WTC11 (cell line): ENCODE data around the gene HMGXB3.

Source experiments
- ATF3 ChIP-seq: sonication (generic); formaldehyde crosslinking; conservative IDR thresholded peaks from 2 replicates; pipeline ENCODE4 v1.8.1; 2022; ENCODE audit warnings: mild to moderate bottlenecking, missing genetic modification reagents
- FOXP1 ChIP-seq: sonication (generic); formaldehyde crosslinking; IDR thresholded peaks from 2 replicates; pipeline ENCODE4 v1.8.0; 2022; ENCODE audit warnings: missing genetic modification reagents, mild to moderate bottlenecking, moderate library complexity, borderline replicate concordance
- IRF1 ChIP-seq: sonication (generic); formaldehyde crosslinking; IDR thresholded peaks from 2 replicates; pipeline ENCODE4 v1.8.0; 2023; ENCODE audit warnings: missing genetic modification reagents
- JUN ChIP-seq: sonication (generic); formaldehyde crosslinking; IDR thresholded peaks from 2 replicates; pipeline ENCODE4 v1.8.0; 2023; ENCODE audit warnings: mild to moderate bottlenecking, missing genetic modification reagents
- KAT7 ChIP-seq: sonication (generic); formaldehyde crosslinking; IDR thresholded peaks from 2 replicates; pipeline ENCODE4 v1.8.1; 2023; ENCODE audit warnings: missing genetic modification reagents, mild to moderate bottlenecking, borderline replicate concordance
- TEAD1 ChIP-seq: sonication (generic); formaldehyde crosslinking; IDR thresholded peaks from 2 replicates; pipeline ENCODE4 v1.8.0; 2022; ENCODE audit warnings: mild to moderate bottlenecking, missing genetic modification reagents
- ZBTB43 ChIP-seq: sonication (generic); formaldehyde crosslinking; IDR thresholded peaks from 2 replicates; pipeline ENCODE4 v1.8.1; 2023; ENCODE audit warnings: mild to moderate bottlenecking, missing genetic modification reagents
- TF ChIP-seq, protein P1 (sequence below): fragments of 200-600 bp; IDR thresholded peaks from 2 replicates; pipeline ENCODE4 v1.8.0; 2022; ENCODE audit warnings: antibody characterized with exemption
- TF ChIP-seq, protein P2 (sequence below): sonication (generic); formaldehyde crosslinking; IDR thresholded peaks from 2 replicates; pipeline ENCODE4 v1.8.1; 2023; ENCODE audit warnings: mild to moderate bottlenecking, missing genetic modification reagents, moderate library complexity
- TF ChIP-seq, protein P3 (sequence below): sonication (generic); formaldehyde crosslinking; IDR thresholded peaks from 2 replicates; pipeline ENCODE4 v1.8.0; 2022; ENCODE audit warnings: mild to moderate bottlenecking, missing genetic modification reagents

DNA sequence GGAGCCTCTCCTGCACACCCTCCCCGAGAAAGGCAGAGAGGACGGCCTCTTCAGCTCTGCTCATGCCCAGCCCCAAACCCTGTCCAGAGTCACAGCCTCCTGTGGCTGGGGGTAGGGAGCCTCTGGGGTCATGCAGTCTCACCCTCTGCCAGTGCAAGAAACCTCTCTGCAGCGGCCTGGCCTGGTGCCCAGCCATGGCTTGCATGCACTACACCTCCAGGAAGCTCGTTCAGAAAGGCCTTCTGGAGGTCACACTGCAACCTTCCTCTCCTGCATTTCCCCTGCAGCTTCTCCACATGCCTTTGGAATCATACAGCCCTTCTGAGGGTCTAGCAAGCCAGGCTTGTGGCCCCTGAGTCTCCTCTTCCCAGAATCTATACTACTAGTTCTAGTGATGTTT is 67.9 kb downstream of the HMGXB3 start:
- TF ChIP-seq, protein P1, sequence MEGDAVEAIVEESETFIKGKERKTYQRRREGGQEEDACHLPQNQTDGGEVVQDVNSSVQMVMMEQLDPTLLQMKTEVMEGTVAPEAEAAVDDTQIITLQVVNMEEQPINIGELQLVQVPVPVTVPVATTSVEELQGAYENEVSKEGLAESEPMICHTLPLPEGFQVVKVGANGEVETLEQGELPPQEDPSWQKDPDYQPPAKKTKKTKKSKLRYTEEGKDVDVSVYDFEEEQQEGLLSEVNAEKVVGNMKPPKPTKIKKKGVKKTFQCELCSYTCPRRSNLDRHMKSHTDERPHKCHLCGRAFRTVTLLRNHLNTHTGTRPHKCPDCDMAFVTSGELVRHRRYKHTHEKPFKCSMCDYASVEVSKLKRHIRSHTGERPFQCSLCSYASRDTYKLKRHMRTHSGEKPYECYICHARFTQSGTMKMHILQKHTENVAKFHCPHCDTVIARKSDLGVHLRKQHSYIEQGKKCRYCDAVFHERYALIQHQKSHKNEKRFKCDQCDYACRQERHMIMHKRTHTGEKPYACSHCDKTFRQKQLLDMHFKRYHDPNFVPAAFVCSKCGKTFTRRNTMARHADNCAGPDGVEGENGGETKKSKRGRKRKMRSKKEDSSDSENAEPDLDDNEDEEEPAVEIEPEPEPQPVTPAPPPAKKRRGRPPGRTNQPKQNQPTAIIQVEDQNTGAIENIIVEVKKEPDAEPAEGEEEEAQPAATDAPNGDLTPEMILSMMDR = no peak
- TF ChIP-seq ZBTB43 (CRISPR knock-in tag) (no peak), ATF3 (CRISPR knock-in tag) (no peak), JUN (CRISPR knock-in tag) (no peak), KAT7 (CRISPR knock-in tag) (no peak), TEAD1 (CRISPR knock-in tag) (no peak), FOXP1 (no peak), IRF1 (CRISPR knock-in tag) (no peak)
- TF ChIP-seq, protein P2, sequence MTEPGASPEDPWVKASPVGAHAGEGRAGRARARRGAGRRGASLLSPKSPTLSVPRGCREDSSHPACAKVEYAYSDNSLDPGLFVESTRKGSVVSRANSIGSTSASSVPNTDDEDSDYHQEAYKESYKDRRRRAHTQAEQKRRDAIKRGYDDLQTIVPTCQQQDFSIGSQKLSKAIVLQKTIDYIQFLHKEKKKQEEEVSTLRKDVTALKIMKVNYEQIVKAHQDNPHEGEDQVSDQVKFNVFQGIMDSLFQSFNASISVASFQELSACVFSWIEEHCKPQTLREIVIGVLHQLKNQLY = no peak
- TF ChIP-seq, protein P3, sequence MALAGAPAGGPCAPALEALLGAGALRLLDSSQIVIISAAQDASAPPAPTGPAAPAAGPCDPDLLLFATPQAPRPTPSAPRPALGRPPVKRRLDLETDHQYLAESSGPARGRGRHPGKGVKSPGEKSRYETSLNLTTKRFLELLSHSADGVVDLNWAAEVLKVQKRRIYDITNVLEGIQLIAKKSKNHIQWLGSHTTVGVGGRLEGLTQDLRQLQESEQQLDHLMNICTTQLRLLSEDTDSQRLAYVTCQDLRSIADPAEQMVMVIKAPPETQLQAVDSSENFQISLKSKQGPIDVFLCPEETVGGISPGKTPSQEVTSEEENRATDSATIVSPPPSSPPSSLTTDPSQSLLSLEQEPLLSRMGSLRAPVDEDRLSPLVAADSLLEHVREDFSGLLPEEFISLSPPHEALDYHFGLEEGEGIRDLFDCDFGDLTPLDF (CRISPR knock-in tag) = no peak
